Measurements from ENCODE around the gene WDR82. TPM values are rescaled to one million over a fixed set of nuclear protein-coding genes. Genes with fewer than 3 reads are reported as not detected.
"Not testable (repeated sequence)": the region's sequence is repeated elsewhere in the genome, so short reads cannot be mapped to it uniquely, and the experiment has no call there.

The WDR82 gene
- total and polyA plus RNA-seq, 9 of the 15 experiments (the other 6 are each of a cell fraction or from before 2014, with no cell fraction given): 6.4 to 62.9 (median 37.1) TPM

- ATAC-seq; in situ Hi-C loops (cut with MboI); H3K9ac ChIP-seq (ENCODE audit: insufficient read depth in 1 of 2, low read depth in 2 of 2, low read length in 2 of 2); H2AFZ ChIP-seq (ENCODE audit: low read depth, low read length); CTCF ChIA-PET (ENCODE audit: low intra/inter-chr PET ratio); H3K27me3 ChIP-seq (ENCODE audit: control insufficient read depth in 2 of 2, insufficient read depth in 2 of 2, low read length in 2 of 2); H3K27ac ChIP-seq (ENCODE audit: extremely low read depth, low read depth, low read length); BruUV-seq (replicated peaks); DNase-seq (ENCODE audit: extremely low read depth in 1 of 4, low spot score in 3 of 4); H3K4me2 ChIP-seq (ENCODE audit: insufficient read depth, low read length); H3K9me1 ChIP-seq (ENCODE audit: control insufficient read depth, insufficient read depth, low read length); FAIRE-seq; H3K9me3 ChIP-seq (replicated peaks; ENCODE audit: control insufficient read depth, insufficient read depth, low read depth, low read length); intact Hi-C loops (cut with micrococcal nuclease); H3K4me3 ChIP-seq: not testable (repeated sequence)
- 97% methylated on average over 12 of the region's 18 CpGs for WGBS (ENCODE audit: insufficient coverage, low coverage, missing lambda C conversion rate)
- Histone ChIP-seq H3K36me3 (ENCODE audit: control insufficient read depth, insufficient read depth, low read length) (peaks cover 56% of the 10 kb centered on the region), H4K20me1 (replicated peaks; ENCODE audit: control insufficient read depth, insufficient read depth, low read length) (peaks cover 18% of the 10 kb centered on the region), H3K4me1 (replicated peaks in 1 of 2; ENCODE audit: control insufficient read depth in 2 of 2, insufficient read depth in 2 of 2, low read length in 2 of 2) (peaks cover 5 to 13% of the 10 kb centered on the region in 2 experiments; a peak in 4 of 5 replicates), H3K79me2 (ENCODE audit: control insufficient read depth, insufficient read depth, low read length) (peaks cover 98% of the 10 kb centered on the region)
- POLR2A ChIA-PET: interaction anchor here (0.6 kb wide), 1 partner anchor 40 kb away, joined by 3 read pairs; no protein-coding TSS in a partner anchor
These were observed 3.7 kb downstream of the WDR82 start for GRCh38 chr3:52274781-52275180.

DNA sequence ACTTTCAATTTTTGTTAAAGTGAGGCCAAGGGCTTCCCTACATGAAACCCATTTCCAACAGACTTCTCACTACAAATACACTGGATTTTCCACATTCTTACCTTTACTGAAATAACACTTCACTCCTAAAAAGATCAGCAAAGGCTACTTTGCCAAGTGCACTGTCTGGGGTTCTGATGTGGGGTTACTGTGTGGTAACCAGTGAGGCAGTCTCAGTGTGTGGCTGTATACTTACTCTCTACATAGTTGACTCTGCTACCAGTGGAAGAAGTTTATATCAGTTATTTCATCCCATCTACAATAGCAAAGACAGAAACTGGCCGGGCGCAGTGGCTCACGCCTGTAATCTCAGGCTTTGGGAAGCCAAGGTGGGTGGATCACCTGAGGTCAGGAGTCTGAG, 5.6 kb downstream of the WDR82 start:
- Histone ChIP-seq H3K9me3 (replicated peaks; ENCODE audit: control insufficient read depth, insufficient read depth, low read depth, low read length) (no peaks in the 10 kb centered on the region), H3K9ac (ENCODE audit: insufficient read depth in 1 of 2, low read depth in 2 of 2, low read length in 2 of 2) (no peak overlapping the region), H3K4me1 (replicated peaks in 1 of 2; ENCODE audit: control insufficient read depth in 2 of 2, insufficient read depth in 2 of 2, low read length in 2 of 2) (peaks cover 4 to 5% of the 10 kb centered on the region in 2 experiments; a peak in 4 of 5 replicates), H3K27ac (ENCODE audit: extremely low read depth, low read depth, low read length) (0 out of 3 replicates have a peak overlapping the region, but pooled peaks have one; percentile 40), H4K20me1 (replicated peaks; ENCODE audit: control insufficient read depth, insufficient read depth, low read length) (peaks cover 18% of the 10 kb centered on the region), H3K79me2 (ENCODE audit: control insufficient read depth, insufficient read depth, low read length) (peaks cover 97% of the 10 kb centered on the region), H2AFZ (ENCODE audit: low read depth, low read length) (no peak overlapping the region), H3K4me3 (no peak overlapping the region), H3K9me1 (ENCODE audit: control insufficient read depth, insufficient read depth, low read length) (peaks cover 2% of the 10 kb centered on the region), H3K36me3 (ENCODE audit: control insufficient read depth, insufficient read depth, low read length) (peaks cover 74% of the 10 kb centered on the region), H3K27me3 (ENCODE audit: control insufficient read depth in 2 of 2, insufficient read depth in 2 of 2, low read length in 2 of 2) (no peaks in the 10 kb centered on the region), H3K4me2 (ENCODE audit: insufficient read depth, low read length) (no peak overlapping the region)
- no TSS peak for BruUV-seq (replicated peaks)
- DNase-seq (ENCODE audit: extremely low read depth in 1 of 4, low spot score in 3 of 4) (no peak), ATAC-seq (no peak), FAIRE-seq (peak; percentile 11)
- ChIA-PET CTCF (ENCODE audit: low intra/inter-chr PET ratio) (no interaction called here), POLR2A (interaction anchor here (0.6 kb wide), 1 partner anchor 1920 kb away, joined by 3 read pairs; no protein-coding TSS in a partner anchor)
- 95% methylated on average over 3 of the region's 3 CpGs for WGBS (ENCODE audit: insufficient coverage, low coverage, missing lambda C conversion rate)
- in situ Hi-C loops (cut with MboI) (no loop called here), intact Hi-C loops (cut with micrococcal nuclease) (no loop called here)
- TF ChIP-seq SREBF1 (IDR thresholded peaks at IDR 0.05; ENCODE audit: borderline replicate concordance, low read depth, low read length) (no peak), CEBPZ (IDR thresholded peaks at IDR 0.05; ENCODE audit: borderline replicate concordance, low read depth, low read length) (no peak), ZNF41 (CRISPR knock-in tag; conservative IDR thresholded peaks at IDR 0.05) (no peak), EP400 (IDR thresholded peaks at IDR 0.05) (no peak), GATA2 (CRISPR knock-in tag; IDR thresholded peaks at IDR 0.05) (no peak), POLR2B (IDR thresholded peaks at IDR 0.05; ENCODE audit: low read depth, partially characterized antibody) (no peak), SUPT5H (IDR thresholded peaks at IDR 0.05) (no peak), TAF1 (IDR thresholded peaks at IDR 0.05; ENCODE audit: control insufficient read depth, extremely low read depth, insufficient read depth, low read length, severe bottlenecking) (no peak), ZNF184 (CRISPR knock-in tag; IDR thresholded peaks at IDR 0.05) (no peak), PTBP1 (IDR thresholded peaks at IDR 0.05; ENCODE audit: low read depth, low read length) (no peak)
- TF ChIP-seq, protein P1, sequence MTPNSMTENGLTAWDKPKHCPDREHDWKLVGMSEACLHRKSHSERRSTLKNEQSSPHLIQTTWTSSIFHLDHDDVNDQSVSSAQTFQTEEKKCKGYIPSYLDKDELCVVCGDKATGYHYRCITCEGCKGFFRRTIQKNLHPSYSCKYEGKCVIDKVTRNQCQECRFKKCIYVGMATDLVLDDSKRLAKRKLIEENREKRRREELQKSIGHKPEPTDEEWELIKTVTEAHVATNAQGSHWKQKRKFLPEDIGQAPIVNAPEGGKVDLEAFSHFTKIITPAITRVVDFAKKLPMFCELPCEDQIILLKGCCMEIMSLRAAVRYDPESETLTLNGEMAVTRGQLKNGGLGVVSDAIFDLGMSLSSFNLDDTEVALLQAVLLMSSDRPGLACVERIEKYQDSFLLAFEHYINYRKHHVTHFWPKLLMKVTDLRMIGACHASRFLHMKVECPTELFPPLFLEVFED (CRISPR knock-in tag; conservative IDR thresholded peaks at IDR 0.05): no peak
